Suprapubic skin (tissue), 3 donors: ENCODE data around the gene WDFY2.

Source experiments
- CTCF ChIP-seq, 2 donors: fragments of 200-600 bp in 1 of 2; fragments of 450-650 bp in 1 of 2; sonication (generic) in 1 of 2; IDR thresholded peaks; one replicate each; pipeline ENCODE4 v1.5.1; 2016 to 2019; ENCODE audit warnings: antibody characterized with exemption in 2 of 2, mild to moderate bottlenecking in 1 of 2, moderate library complexity in 1 of 2
- POLR2A ChIP-seq, 2 donors: fragments of 450-650 bp; IDR thresholded peaks; one replicate each; pipeline ENCODE4 v1.6.1; 2017; ENCODE audit warnings: antibody characterized with exemption in 2 of 2, mild to moderate bottlenecking in 2 of 2, moderate library complexity in 2 of 2

- TF ChIP-seq POLR2A (IDR thresholded peaks at IDR 0.05) (no peak), CTCF (IDR thresholded peaks at IDR 0.05) (no peak)
These were observed 6.1 kb downstream of the WDFY2 start for GRCh38 chr13:51590231-51590970.
